ENCODE measurements around the gene HK1.
A peak's percentile ranks its signal among the peaks of the same experiment; 100 is the strongest.
"Not testable (repeated sequence)": the region's sequence is repeated elsewhere in the genome, so short reads cannot be mapped to it uniquely, and the experiment has no call there.

Gene HK1

DNA sequence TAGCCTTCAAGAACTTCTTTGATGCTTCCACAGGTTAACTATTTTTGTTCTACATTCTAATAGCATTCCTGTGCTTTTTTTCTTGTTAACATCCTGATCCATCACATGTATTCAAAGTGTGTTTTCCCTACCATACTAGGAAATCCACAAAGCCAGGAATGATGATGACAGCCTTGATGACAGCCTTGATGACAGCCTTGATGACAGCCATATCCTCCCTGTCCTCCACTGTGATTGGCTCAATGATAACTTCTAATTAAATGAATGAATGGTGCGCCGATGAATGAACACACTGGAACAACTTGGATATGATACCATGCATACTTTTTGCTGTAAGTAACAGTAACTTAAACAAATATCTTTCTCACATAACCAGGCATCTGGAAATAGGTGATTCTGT lies 146.7 kb downstream of the HK1 start:
- no peak for DNase-seq (ENCODE audit: low spot score)

DNA sequence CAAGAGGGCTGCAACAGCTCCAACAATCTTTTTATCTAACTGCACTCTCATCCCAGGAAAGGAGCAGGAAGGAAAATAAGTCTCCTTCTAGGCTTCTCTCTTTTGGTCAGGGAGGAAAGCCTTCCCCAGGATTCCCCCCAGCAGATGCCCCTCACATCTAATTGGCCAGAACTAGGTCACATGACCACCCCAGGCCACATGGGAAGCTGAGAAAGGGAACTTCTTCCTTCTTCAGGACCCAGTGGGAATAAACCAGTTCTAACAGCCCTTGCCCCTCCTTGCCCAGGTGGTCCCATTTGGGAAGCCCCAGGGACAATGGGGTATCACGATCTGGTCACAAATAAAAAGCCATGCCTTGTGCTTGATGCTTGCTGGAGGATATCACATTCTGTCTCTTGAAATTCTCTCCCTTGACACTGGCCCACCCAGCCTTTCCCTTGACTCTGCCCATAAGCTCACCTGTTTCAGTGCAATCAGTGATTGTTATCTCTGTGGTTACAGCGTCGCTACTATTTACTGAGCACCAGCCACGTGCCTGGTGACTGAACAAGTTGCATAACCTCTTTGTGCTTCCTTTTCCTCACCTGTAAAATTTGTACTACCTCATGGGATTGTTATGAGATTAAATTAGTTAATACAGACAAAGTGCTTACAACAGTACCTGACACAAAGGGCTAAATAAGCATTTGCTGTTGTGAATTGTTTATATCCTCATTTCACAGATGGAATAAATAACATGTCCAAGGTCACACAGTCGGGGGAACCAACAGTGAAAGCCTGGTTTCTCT lies 147.4 kb downstream of the HK1 start:
- DNase-seq (ENCODE audit: low spot score) = no peak

DNA sequence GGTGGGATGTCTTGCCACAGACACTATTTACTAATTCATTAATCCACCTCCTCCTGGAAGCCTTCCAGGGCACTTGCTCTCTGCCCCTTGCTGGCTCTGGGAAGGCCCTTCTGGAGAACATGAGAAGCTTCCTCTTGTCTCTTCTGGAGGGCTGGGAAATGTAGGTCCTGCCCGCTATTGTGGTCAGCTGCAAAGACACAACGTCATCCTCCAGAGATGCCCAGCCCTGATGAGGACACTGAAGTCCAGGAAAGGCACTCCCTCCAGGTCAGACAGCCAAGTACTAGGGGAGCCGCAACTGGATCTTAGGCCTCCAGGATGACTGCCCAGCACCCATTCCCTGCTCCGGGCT lies 148.1 kb downstream of the HK1 start:
- DNase-seq (ENCODE audit: low spot score) = no peak

DNA sequence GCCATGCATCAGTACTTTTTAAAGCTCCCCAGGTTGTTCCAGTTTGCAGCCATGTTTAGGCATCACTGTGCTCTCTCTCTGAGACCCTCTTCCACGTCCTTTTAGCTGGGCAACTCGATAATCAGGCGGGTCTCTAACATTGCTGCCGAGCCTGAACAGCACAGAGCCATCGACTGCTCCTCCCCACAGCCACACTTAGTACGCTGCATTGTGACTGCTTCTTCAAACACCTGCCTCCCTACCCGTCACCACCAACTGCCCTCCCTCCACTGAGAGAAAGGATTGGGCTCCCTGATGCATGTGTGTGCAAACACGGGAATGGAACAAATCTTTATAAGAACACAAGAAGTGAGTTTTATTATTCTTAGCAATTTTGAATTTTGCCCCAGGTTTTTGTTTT lies 149.9 kb downstream of the HK1 start:
- no peak for DNase-seq (ENCODE audit: low spot score)

DNA sequence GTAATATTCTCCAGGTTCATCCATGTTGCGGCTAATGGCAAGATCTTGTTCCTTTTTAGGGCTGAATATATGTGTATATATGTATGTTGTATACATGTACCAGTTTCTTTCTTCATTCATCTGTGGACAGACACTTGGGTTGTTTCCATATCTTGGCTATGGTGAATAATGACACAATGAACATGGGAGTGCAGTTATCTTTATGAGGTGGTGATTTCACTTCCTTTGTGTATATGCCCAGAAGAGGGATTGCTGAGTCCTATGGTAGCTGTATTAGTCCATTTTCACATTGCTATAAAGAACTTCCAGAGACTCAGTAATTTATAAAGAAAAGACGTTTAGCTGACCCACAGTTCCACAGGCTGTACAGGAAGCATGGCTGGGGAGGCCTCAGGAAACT lies 155.9 kb downstream of the HK1 start:
- DNase-seq (ENCODE audit: low spot score) = no peak

DNA sequence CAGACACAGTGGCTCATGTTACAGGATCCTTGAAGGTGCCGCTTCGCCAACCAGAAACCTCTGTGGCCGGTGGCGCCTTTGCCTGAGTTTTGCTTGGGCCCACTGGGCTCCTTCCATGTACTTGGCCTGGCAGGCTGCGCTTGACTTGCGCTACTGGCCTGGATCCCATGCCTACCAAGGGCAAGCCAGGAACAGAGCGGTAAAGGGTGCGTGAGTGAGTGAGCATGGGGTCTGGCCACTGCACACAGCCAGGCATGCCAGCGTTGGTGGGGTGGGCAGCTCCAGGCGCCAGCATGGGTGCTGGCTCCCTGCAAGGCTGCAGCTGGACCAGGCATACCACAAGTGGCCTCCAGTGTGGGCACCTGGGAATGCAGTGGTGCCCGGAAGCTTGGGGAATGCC lies 156.6 kb downstream of the HK1 start:
- DNase-seq (ENCODE audit: low spot score) = no peak

DNA sequence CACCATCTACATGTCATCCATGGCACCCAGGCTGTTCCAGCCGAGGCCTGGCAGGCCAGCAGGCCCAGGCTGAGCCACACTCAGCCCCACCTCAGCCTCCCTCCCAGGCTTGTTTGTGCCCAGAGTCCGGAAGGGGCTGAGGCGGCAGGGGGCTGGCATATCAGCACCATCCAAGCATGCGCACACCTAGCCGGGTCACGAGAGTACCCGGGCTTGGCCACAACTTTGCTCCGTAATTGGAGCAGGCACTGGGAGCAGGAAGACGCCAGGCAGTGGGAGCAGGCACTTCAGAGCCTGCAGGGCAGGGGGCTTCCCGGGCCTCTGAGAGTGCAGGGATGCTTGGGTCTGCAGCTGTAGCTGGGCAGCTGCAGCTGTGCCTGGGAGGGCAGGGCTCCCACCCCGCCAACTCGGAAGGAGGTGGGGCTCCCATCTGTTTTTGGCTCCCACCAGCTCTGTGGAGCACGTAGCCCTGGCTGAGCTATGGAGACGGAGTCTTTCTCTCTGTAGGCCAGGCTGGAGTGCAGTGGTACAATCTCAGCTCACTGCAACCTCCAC lies 157.7 kb downstream of the HK1 start:
- no peak for DNase-seq (ENCODE audit: low spot score)

DNA sequence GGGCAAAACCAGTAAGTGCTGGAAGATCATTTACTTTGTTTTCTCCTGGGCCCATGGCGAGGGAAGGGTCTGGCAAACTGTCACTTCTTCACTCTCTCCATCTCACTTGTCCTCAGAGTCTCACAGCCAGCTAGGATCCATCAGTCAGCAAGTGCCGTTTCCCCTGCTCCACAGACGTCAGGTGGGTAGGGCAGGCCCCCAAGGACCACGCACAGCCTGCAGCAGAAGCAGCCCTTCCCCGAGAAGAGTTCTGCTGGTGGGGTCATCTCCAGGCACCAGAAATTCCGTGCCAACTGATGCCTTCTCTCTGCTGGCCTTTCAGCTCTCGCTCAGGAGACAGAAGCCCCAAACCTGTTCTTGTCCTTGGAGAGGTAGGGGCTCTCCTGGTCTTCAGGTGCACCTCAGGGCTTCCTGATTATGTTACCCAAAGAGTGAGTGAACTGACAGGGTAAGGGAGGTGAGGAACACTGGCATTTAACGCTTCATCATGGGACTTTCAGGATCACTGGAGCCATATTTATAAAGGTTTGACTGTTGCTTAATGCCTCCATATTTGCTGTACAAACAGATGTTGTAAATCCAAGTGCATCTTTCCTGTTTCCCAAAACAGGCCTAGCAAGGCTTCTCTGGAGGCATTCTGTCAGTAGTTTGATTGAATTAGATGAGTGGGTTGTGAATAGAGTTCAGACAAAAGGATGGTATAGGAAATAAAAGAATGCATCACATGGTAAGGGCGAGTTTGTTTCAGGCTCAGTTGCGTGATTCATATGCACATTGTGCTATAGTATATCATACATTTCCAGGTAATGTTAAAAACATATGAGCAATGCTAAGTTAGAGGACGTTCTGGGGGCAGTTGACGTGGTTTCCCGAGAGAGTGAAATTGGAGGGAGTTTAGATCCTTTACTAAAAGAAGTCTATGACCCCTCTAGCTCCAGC lies 159.3 kb downstream of the HK1 start:
- no peak for DNase-seq (ENCODE audit: low spot score)

DNA sequence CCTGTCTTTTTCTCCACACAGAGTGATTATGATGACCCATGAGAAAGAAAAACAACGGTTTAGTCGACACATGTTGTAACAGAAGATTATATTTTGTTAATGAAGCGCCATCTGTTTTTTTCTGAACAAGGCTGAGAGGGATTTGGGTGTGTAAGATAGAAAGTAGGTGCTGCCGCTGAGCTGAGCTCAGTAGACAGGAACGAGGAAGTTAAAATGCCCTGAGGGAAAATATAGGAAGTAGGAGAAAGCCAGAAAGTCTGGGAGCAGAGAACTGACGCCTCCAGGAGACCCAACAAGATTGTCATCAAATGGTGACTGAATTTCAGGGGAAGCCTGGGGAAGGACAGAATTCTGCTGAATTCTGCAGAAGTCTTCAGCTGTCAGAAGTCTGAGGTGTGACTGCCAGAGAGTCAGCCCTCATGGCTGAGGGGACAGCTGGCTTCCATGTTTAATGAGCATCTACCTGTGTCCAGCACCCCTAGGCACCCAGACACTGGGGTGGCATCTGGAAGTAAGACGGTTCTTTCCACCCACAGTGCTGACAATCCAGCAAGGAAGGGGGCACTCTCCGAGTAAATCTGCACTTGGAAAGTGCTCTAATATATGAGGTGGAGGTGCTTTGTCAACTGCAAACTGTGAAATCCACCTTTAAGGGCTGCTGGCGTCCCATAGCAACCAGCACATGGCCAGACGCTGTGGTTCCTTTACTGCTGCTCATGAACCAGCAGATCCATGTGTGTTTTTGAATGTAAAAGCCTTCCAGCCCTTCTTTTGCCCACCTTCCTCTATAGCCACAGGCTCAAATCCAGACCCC lies 160.4 kb downstream of the HK1 start:
- DNase-seq (ENCODE audit: low spot score) = no peak

DNA sequence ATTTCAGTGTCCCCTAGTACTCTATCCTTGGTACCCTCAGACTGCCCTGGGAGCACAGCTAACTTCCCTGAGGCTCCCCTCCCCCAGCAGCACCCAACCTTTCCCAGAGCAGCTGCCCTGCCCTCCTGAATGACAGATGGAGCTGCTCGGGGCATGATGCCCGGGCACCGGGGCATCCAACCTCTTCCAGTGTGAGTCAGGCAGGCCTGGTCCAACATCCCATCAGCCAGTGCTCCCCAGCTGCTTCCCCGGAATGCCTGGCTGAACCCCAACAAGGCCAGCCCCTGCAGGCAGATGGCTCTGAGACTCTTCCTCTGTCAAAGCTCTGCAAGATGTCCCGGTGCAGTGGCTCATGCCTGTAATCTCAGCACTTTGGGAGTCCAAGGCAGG lies 161.0 kb downstream of the HK1 start:
- no peak for DNase-seq (ENCODE audit: low spot score)

DNA sequence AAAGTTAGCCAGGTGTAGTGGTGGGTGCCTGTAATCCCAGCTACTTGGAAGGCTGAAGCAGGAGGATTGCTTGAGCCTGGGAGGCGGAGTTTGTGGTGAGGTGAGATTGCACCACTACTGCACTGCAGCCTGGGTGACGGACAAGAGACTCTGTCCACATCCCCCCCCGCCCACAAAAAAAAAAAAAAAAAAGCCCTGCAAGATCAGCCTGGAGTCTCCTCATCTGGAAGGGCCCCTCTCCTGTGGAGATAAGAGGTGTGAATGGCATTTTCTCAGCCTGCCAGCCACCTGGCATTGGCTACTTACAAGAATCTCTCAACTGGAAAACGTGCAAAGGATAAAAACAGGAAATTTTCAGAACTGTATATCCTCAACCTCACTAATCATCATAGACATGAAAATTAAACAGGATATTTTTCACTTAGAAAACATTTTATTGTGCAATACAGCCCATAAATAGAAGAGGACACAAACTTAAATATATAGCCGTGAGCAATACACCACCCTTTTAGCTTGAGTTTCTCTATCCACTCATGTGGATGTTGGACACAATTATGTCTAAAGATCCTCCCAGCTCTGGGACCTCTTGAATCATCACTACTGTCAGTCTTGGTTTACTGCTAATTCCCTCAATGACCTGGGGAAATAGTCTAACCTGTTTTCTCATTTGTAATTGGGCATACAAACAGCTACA lies 161.7 kb downstream of the HK1 start:
- DNase-seq (ENCODE audit: low spot score) = no peak

DNA sequence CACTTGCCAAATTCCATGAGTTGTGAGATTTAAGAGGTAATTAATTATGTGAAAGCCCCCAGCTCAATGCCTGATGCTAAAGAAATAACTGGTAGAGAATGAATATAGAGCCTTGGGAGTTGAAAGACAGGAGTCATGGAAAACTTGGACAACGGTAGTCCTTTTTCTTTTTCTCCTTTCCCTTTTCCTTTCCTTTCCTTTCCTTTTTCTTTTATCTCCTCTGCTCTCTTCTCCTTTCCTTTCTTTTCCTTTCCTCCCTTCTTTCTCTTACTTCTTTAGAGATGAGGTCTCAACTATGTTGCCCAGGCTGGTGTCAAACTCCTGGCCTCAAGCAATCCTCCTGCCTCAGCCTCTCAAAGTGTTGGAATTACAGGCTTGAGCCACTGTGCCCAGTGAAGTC lies 165.1 kb downstream of the HK1 start:
- DNase-seq (ENCODE audit: low spot score) = no peak

DNA sequence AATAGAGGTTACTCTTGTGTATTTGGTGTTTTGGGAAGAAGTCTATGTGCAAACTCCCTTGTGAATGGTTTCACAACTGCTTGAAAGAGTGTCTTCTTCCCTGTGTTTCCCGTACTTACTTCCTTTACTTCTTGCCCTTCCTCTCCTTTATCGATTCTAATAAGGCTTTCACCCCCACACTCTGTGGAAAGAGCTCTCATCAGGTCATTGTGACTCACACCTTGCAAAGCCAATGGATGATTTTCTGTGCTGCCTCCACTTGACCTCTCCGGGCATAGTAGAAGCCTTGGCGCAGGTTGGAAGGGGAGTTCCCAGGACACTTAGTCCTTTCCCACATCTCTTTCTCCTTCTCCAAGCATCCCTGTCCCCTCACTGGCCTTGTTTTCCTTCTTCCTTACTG lies 166.7 kb downstream of the HK1 start:
- DNase-seq (ENCODE audit: low spot score) = no peak

DNA sequence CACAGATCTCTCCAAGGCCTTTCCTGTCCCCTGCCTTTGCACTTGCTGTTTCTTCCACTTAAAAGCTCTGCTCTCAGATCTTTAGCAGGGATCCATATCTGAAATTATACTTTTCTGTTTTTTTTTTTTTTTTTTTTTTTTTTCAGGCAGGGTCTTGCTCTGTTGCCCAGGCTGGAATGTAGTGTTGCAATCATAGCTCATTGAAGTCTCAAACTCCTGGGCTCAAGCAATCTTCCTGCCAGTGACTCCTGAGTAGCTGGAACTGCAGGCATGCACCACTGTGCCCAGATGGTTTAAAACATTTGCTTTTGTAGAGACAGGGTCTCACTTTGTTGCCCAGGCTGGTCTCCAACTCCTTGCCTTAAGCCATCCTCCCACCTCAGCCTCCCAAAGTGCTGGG lies 167.9 kb downstream of the HK1 start:
- no peak for DNase-seq (ENCODE audit: low spot score)

DNA sequence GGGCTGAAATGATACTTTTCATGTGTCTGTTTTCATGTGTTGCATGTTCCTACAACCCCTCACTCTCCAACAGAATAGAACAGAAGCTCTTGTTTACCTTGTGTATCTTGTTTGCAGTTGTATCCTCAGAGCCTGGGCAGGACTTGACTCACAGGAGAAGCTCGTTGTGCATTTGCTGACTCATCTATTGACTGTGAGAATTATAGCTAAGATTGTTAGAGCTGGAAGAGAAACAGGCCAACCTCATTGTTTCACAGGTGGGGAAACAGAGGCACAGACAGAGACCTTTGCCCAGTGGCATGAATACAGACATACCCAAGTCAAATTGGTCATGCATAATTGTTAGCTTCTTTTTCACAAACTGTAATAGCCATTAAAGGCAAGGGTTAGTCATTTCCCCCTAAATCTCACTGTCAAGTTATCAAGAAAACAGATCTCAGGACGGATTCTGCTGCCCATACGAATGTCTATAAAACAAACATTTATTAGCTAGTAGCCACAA lies 168.4 kb downstream of the HK1 start:
- DNase-seq (ENCODE audit: low spot score) = no peak

DNA sequence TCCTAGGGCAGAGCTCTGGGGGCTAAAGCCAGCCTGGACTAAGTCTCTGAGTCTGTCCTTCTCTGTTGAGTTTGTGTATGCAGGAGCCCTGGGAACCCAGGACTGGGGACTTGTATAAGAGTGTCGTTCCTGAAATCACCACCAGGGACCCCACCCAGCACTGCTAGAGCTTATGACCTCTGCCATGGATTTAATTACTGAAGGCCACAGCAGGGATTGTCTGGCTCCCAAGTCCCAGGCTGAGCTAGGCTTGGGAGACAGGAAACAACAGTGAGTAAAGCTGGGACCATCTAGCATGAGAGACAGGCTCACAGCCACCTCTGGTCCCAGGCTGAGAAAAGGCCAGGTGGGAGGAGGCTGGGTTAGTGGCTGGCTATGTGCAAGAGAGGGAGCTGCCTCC lies 171.5 kb downstream of the HK1 start:
- DNase-seq (ENCODE audit: low spot score) = peak; percentile 76

DNA sequence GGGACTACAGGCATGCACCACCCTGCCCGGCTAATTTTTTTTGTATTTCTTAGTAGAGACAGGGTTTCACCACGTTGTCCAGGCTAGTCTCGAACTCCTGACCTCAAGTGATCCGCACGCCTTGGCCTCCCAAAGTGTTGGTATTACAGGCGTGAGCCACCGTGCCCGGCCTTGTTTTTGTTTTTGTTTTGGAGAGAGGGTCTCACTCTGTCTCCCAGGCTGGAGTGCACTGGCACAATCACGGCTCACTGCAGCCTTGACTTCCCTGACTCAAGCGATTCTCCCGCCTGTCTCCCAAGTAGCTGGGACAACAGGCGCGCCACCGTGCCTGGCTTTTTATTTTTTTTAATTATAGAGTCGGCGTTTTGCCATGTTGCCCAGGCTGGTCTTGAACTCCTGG lies 172.1 kb downstream of the HK1 start:
- DNase-seq (ENCODE audit: low spot score) = not testable (repeated sequence)

DNA sequence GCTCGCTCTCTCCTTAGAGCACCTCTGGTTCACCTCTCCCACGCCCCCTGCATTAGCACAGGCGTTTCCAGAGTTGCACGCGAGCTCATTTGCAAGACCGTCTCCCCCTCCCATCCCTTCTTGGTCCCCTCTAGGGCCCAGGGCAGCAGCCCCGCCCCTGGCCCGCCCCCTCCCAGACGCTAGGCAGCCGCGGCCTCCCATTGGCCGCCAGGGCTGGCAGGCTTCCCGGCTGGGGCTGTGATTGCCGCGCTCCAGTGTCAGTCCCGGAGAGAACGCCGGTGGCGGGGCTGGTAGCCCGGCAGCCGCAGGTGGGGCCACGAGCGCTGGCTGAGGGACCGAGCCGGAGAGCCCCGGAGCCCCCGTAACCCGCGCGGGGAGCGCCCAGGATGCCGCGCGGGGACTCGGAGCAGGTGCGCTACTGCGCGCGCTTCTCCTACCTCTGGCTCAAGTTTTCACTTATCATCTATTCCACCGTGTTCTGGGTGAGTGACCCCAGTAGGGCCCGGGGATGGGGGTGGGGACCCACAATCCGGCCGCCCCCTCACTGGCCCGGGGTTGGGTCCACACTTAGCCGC lies 173.0 kb downstream of the HK1 start, which contains the start of gene TSPAN15:
Gene TSPAN15, plus strand, starts transcription at position 257 of the 575 bp plus-strand sequence. Its CDS starts 130 bp downstream, at position 387.
- DNase-seq (ENCODE audit: low spot score) = peak; percentile 94
